GM18873 (cell line): ENCODE measurements around the gene MIB2.
A peak's percentile ranks its signal among the peaks of the same experiment; 100 is the strongest.
"Not testable (repeated sequence)": the region's sequence is repeated elsewhere in the genome, so short reads cannot be mapped to it uniquely, and the experiment has no call there.

Experiments
- ATAC-seq: cut with Tn5 transposase; IDR thresholded peaks from one replicate; pipeline ENCODE4 v1.9.1; 2021; ENCODE audit warnings: mild to moderate bottlenecking, moderate library complexity, moderate number of reproducible peaks; ENCODE audit not compliant: unreplicated experiment, low FRiP score

The MIB2 gene

GRCh38 chr1:1675218-1675617 is 59.9 kb downstream of the MIB2 start:
- ATAC-seq: not testable (repeated sequence)

- ATAC-seq: not testable (repeated sequence)
Measured at GRCh38 chr1:1676087-1676486, 60.8 kb downstream of the MIB2 start.

GRCh38 chr1:1677718-1678580 is 62.6 kb downstream of the MIB2 start:
- ATAC-seq: peak; percentile 48

GRCh38 chr1:1678581-1679380 is 63.5 kb downstream of the MIB2 start:
- ATAC-seq: no peak
